ENCODE data around the gene SIRPA. TPM values are rescaled to one million over a fixed set of nuclear protein-coding genes. Genes with fewer than 3 reads are reported as not detected.

SIRPA gene
- total RNA-seq, 1 experiment from 2014 or later: 42.4 TPM

DNA sequence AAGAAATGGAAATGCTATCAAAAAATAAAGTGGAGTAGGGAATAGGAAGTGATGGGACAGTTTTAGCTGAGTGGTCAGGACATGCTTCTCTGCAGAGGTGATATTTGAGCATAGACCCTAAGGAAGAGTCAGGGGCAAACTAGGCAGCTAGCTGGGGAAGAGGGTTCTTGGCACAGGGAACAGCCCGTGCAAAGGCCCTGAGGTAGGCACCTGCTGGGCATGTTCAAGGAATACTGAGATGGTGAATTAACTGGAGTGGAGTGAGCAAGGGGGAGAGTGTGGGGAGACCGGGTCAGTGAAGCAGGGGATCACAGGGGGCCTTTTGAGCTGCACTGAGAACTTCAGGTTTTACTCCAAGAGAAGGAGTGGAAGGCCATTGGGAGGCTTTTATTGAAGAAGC is 7.5 kb upstream of the SIRPA start:
- DNase-seq (ENCODE audit: low read depth): no peak

DNA sequence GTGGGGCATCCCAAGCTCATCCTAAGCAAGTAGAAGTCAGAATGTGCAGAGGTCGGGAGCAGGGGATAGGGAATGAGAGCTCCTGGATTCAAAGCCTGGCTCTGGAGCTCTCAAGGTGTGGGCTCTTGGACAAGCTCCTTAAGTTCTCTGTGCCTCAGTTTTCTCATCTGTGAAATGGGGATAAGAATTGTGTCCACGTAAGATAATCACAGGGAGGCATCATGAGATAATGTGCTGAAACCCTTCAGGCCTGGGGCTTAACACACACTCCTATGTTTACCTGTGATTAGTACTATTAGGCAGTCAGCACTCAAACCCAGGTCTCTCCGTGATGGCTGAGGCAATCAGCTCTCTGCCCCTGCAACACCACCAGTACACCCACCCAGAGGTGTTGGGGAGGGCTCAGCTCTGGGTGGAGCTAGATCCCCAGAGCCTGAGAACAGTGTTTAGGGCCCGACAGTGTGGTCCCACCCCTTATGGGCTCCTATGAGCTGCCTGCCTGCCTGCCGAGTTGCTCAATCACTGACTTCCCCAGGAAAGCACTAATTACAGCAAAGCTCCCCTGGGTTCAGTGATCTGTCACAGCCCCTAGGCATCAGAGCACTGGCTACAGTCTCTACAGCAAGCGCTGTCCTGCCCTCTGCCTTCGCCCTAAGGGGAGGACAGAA is 6.3 kb upstream of the SIRPA start:
- peak; percentile 84 for DNase-seq (ENCODE audit: low read depth)

DNA sequence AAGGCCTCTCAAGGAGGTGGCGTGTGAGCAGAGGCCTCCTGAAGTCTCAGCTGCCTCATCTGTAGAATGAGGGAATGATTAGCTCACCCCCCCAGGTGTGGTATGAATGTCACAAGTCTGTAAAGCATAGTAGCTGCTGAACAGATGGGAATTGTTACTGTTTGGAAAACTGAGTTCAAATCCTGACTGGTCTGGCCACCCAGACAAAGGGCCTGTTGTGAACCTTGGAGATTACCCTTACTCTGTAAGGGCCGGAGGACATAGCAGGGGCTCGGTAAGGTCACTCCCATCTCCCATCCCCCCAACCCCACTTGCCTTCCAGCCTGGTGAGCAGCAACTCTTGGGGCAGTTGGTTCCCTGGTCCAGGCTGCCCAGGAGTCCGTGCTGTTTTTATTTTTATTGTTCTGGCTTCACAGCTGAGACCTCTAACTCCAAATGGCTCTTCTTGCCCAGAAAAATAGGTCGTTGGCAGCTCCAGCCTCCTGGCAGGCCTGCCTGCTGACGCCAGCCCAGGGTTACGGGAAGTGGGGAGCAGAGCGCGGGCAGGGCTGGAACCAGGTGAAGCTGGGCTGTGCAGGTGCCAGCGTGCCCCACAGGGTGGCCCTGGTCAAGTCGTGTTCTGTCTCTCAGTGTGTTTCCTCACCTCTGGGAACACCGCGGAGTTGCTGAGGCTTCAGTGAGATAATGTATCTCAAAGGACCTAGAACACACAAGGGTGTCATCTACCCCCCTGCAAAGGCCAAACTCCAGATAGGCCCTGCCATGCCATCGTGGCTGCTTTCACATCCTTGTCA is 4.5 kb upstream of the SIRPA start:
- DNase-seq (ENCODE audit: low read depth): no peak

DNA sequence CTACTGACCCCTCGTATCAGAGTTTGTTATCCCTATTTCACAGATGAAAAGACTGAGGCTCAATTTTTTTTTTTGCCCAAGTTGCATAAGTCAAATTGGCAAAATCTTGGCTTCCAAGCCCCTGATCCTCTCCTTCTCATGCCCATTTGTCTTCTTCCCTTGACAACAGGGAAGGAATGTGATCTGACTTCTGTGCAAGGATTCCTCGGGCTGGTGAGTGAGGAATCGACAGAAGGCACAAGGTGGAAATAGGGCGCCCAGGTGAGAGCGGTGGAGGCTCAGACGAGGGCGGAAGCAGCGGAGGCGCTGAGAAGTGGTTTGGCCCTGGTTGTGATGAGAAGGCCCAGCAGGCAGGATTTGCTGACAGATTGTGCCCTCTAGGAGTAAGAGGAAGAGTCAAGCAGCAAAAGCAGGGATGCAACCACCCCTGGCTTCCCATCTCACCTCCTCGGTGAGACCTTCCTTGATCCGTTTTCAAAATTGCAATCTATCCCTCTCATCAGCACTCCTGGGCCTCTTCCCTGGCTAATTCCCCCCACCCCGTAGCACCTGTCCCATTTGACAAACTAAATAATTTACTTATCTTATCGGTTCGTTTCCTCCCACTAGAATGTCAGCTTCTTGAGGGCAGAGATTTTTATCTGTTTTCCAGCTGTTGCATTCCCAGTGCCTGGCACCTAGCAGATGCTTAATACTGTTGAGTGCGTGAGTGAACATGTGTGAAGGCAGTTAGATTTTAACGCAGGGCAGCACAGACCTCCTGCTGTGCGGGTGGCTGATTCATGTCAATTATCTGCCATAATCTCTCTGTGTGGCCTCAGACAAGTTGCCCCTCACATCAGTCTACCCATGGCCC is 3.7 kb upstream of the SIRPA start:
- no peak for DNase-seq (ENCODE audit: low read depth)

DNA sequence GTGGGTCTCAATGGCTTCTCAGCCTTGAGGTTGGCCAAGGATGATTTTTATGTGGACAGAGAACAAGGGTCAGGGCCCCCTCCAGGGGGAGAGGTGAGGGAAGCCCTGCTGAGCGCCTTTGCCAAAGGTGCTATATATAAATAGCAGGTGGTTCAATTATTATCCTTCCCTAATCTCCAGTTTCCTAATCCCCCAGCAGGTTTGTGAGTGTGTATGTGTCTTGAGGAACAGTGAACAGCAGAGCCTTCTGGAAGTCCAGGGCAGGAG is 3.2 kb upstream of the SIRPA start:
- no peak for DNase-seq (ENCODE audit: low read depth)

DNA sequence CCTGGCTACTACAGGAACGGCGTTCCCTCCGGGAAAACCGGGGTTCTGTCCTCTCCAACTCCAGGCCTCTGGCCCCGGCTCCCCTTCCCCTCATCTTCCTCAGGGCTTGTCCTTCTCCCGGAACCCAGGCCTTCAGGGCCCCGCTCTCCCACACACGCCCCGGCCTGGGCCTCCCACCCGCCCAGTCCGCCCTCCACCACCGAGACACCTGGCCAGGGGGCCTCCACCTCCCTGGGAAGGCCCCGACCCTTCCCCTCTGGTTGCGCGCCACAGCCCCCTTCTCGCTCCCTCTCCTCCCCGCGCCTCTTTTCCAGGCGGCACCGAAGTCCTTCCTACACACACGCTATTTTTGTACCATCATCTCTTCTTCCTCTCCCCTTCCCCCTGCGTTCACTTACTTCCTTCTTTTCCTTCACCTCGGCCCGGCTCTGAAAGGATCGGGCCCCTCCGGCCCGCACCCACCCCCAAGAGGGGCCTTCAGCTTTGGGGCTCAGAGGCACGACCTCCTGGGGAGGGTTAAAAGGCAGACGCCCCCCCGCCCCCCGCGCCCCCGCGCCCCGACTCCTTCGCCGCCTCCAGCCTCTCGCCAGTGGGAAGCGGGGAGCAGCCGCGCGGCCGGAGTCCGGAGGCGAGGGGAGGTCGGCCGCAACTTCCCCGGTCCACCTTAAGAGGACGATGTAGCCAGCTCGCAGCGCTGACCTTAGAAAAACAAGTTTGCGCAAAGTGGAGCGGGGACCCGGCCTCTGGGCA is 1.3 kb upstream of the SIRPA start:
- no peak for DNase-seq (ENCODE audit: low read depth)

DNA sequence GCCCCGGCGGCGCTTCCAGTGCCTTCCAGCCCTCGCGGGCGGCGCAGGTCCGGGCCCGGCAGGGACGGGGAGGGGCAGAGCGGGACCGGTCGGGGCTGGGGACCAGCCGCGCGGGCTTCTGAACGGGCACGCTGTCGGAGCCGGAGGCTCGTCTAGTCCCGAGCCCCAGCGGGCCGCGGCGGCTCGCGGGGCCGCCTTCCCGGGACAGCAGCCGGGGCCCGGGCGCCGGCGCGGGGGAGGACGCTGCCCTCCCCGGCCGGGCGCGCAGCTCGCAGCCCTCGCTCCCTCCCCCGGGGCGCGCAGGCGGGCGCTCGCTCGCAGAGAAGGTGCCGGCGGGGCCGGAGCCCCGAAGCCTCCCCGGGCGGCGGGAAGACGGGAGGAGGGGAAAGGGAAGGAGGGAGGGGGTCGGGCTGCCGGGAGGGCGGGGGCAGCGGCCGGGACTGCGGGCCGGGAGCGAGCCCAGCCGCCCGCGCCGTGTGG is 696 bp upstream of the SIRPA start:
- DNase-seq (ENCODE audit: low read depth): peak; percentile 74

DNA sequence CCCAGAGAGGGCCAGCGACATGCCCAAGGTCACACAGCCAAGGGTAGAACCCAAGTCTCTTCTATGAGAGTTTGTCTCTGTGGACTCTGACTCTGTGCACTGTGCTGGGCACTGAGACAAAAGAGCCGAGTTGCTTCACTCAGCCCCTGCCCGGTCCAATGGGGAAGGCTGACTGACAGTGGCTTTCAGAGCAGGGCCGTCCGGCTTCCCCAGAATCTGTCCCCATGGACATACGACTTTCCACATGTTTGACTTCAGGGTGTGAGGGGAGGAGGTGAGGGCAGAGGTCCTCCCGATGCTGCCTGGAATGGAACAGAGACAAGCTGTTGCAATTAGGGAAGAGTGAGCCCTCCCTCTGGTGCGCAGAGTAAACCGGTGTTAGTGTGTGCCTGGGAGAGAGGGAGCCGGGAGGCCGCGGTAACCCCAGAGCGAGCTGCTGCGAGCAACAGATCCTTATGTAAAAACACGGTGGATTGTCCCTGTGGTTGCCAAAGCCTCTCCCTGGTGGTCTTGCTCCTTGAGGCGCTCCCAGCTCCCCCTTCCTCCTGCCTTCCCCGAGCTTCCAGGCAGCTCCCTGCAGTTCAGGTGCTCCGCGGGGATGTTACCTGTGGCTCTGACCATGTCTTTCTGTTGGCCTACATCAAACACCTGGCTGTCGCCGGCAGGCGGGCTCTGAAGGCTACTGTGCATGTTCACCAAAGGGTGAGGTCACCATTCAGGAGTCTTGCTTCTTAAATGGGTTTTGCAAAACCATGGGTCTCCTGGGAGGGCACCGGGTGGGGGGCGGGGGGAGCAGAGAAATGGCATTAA is 672 bp downstream of the SIRPA start:
- no peak for DNase-seq (ENCODE audit: low read depth)

DNA sequence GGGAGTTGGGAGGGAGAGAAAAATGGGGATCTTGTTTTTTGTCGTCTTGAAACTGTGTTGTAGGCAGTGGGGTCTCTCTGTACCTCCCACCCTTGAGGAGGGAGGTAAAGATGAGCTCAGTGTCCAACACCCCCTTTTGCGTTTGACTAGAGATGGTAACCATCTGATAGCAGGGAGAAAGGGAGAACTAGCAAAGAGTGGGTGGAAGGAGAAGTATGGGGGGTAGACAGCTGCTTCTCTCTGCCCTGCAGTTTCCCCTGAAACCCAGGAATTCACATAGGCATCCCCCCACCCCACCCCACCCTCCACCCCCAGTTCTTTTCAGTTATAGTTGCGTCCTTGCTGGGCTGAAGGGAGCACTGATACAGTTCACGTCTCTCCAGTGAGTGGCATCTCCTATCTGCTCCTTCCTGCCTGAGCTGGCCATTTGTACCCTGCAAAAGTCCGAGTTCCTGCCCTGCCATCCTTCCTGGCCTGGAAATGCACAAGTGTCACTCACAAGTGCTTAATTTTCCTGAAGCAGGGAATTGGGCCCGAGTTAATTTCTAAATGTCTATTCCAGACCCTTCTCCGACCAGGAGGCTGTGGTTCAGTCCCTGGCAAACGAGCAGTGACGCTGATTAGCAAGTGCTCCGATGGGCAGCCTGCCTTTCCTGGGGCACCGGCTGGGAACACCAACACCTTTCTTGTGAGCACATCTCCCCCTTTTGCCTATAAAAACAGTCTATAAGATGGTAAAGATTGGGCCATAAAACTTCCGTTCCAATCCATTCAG is 1.5 kb downstream of the SIRPA start:
- no peak for DNase-seq (ENCODE audit: low read depth)

DNA sequence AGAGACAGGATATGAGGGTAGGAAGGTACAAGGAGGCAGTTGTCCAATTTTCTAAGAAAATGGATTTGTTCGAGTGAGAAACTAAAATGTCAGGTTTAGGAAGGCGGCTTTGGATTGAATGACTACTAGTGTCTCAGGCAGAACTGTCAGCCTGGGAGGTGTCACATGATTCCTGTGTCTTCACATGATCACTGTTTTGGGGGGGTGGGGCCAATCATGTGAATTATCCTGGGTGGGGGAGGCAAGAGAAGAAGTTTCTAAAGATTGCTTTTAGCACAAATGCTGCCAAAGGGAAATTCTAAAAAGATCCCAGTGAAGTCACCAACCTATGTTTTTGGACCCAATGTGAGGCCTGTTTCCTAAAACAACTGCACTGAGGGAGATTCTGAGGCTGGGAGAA is 2.3 kb downstream of the SIRPA start:
- DNase-seq (ENCODE audit: low read depth): no peak

DNA sequence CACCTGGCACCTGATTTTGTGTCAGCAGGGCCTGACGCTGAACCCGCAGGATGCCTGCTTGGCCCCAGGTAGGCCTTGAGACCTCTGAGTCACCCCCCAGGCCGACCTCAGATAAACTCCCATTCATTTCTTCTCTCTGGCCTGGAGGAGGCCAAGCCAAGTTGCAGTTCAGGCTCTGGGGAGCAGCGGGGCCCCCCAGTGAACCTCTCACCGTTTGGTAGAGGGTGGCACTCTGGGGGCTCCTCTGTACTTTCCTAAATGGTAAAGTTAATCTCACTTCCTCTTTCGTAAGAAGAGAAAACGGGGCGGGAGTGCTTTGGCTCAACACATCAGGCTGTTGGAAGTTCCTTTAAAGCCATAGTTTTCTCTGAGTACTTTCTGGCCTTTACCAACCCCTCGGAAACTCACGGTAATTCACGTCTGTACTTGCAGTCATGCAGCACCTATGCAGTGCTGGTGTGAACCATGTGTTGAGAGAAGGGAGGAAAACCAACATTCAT is 2.8 kb downstream of the SIRPA start:
- DNase-seq (ENCODE audit: low read depth): no peak

DNA sequence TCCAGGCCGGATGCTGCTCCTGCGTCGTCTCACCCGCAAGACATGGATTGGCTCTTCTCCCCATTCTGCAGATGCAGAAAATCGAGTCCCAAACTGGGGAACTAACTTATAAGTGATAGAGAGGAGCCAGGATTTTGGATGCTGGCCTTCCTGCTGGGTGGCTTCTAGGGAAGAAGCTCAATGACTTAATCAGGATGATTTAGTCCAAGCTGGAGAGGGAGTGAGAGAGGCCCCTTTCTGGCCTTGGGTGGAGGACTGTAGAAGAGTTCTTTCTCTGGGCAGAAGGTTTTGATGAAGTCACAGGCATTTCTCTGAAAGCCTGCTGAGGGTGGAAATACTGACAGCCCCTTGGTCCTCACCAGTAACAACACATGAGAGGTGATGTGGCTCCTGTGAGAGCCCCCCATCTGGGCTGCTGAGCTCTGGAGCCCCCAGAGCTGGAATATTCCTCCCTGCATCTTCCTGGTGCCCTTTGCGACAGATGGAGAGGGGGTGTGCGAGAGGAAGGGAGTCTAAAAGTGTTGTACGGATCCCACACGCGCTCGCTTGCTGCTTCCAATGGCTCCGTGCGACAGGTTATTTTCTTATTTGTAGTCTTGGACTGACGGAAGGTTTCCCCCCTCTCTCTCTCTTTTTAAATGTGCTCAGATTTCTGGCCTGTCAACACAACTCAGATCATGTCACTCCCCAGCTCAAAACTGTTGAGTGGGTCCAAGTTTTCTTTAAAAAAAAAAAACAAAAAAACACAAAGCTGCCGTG is 3.5 kb downstream of the SIRPA start:
- no peak for DNase-seq (ENCODE audit: low read depth)

DNA sequence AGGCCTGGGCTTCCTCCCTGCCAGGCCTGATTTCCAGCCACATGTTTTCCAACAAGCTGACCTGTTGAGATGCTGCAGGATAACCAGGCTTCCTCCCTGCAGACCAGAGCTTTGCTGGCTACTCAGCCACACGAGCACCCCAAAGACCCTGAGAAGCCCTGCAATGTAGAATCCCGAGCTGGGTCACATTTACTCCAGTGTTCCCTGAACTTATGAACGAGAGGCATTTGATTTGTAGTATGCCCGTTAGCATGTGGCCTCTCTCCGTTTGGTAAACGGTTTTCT is 4.0 kb downstream of the SIRPA start:
- no peak for DNase-seq (ENCODE audit: low read depth)

DNA sequence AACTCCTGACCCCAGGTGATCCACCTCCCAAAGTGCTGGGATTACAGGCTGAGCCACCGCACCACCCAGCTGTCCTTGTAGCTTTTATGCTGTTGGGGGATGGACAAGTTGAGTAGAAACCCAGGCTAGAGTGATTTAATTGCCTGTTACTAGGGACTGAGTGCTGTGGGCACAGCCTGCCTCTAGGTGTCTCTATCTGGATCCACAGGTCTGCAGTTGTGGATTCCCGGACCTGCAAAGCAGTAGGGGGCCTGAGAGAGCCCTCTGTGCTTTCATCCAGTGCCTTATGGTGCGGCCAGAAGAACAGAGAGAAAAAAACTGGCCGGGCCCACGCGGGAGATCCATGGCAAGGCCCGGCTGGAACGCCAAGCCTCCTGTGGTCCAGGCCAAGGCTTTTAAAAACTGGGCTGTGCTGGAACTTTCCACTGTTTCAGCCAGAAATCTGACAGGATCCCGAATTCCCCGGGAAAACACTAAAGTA is 5.2 kb downstream of the SIRPA start:
- peak; percentile 77 for DNase-seq (ENCODE audit: low read depth)

DNA sequence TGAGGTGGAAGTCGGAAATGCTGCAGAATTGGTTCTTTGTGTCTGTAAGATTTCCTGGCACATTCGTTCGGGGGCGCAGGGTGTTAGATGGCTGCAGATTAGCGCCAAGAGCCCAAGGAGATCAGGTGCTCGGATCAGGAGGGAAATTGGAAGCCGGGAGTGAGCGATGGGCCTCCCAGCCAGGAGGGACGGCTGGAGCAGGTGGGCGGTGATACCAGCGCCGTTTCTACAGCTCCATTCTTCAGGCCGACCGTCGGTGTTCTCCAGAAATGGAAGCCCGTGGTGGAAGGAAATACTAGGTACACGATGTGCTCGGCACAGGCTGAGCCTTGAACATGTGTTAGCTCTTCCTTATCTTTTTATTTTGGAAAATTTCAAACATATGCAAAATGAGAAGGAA is 6.5 kb downstream of the SIRPA start:
- DNase-seq (ENCODE audit: low read depth): no peak

DNA sequence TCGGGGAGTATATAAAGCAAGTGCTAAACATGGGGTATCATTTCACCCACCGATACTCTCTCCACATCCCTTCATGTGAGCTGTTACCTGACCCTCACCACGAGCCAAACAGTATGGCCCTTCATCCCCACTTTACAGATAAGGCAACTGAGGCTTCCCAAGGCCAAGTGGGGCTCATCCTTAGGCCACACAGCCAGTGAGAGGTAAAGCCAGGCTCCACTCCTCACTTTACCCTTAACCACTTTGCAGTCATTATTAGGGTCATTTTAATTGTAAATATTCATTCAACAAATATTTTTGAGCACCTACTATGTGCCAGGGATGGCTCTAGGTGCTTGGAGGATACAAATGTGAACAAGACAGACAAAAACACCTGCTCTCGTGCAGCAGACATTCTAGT is 7.0 kb downstream of the SIRPA start:
- no peak for DNase-seq (ENCODE audit: low read depth)

DNA sequence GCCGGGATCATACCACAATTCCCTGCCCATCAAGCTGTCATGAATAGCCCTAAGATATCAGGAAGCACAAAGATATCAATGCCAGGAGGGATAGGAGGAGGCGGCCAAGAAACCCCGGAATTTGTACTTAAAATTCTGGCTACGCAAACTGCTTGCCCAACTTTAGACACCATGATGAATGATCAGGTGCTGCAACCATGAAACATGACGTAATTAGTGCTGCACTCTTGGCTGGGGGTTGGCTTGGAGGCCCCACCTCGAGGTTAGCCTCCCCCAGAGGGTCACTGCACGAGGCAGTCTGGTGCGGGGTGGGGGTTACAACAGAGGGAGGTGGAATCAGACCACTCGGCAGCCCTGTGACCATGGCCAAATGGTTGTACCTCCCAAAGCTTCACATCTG is 8.9 kb downstream of the SIRPA start:
- DNase-seq (ENCODE audit: low read depth): no peak

DNA sequence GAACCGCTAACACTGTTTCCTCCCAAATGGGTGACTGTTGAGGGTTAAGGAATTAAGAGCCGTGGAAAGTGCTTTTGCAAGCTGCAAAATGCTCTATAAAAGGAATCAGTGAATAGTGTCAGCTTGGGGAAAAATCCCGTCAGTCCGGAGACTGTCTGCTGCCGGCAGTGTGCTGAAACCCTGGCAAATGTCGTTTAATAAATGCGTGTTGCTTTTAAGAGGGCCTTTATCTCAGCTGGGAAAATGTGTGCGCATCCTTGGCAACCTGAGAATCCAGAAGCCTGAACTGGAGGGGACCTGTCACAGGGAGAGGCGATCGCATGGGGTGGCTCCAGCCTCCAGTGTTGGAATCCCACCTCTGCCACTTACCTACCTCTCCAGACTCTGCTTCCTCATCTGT is 9.8 kb downstream of the SIRPA start:
- DNase-seq (ENCODE audit: low read depth): no peak

DNA sequence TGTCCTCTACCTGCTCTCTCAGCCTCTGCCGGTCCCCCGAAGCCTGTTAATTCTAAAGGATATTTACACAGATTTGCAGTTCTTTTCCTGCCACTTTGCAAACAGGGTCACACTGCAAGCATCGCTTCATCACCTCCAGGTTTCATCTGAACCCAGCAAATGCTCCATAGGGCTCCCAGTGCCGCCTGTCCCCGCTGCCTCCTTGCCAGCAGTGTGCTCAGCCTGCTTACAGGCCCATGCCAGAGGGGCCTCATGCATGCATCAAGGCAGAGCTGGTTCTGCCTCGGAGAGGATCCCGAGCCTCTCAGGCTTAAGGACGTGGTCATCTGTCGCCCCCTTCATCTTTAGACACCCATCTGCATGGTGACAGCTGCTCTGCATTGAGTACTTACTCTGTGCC is 10.5 kb downstream of the SIRPA start:
- DNase-seq (ENCODE audit: low read depth): no peak

All from M059J (cell line).